ENCODE results near the gene PCED1A. TPM values are rescaled to one million over a fixed set of nuclear protein-coding genes. Genes with fewer than 3 reads are reported as not detected.

PCED1A gene
- total and polyA plus RNA-seq, 9 of the 15 experiments (the other 6 are each of a cell fraction or from before 2014, with no cell fraction given) = 1.5 to 11.5 (median 5.9) TPM

GRCh38 chr20:2804041-2804828 is 36.2 kb downstream of the PCED1A start:
- no peak for ATAC-seq
- H3K9me3 ChIP-seq (replicated peaks; ENCODE audit: control insufficient read depth, insufficient read depth, low read depth, low read length) = no peaks in the 10 kb centered on the region
- H3K27me3 ChIP-seq (ENCODE audit: control insufficient read depth in 2 of 2, insufficient read depth in 2 of 2, low read length in 2 of 2) = peaks cover 0 to 24% of the 10 kb centered on the region in 2 experiments; a peak in 2 of 5 replicates
- ChIA-PET CTCF (ENCODE audit: low intra/inter-chr PET ratio) (no interaction called here), POLR2A (interaction anchor here (1.0 to 1.3 kb wide), 2 partner anchors 10 to 14 kb away, joined by 3 to 6 read pairs; partner anchors contain the start of gene C20orf141)
- H4K20me1 ChIP-seq (replicated peaks; ENCODE audit: control insufficient read depth, insufficient read depth, low read length) = no peaks in the 10 kb centered on the region
- H3K9me1 ChIP-seq (ENCODE audit: control insufficient read depth, insufficient read depth, low read length) = no peaks in the 10 kb centered on the region
- no peak overlapping the region for H2AFZ ChIP-seq (ENCODE audit: low read depth, low read length)
- no peak overlapping the region for H3K4me3 ChIP-seq
- H3K9ac ChIP-seq (ENCODE audit: insufficient read depth in 1 of 2, low read depth in 2 of 2, low read length in 2 of 2) = no peak overlapping the region
- H3K36me3 ChIP-seq (ENCODE audit: control insufficient read depth, insufficient read depth, low read length) = no peaks in the 10 kb centered on the region
- H3K4me1 ChIP-seq (replicated peaks in 1 of 2; ENCODE audit: control insufficient read depth in 2 of 2, insufficient read depth in 2 of 2, low read length in 2 of 2) = peaks cover 4 to 37% of the 10 kb centered on the region in 2 experiments; a peak in 4 of 5 replicates
- H3K79me2 ChIP-seq (ENCODE audit: control insufficient read depth, insufficient read depth, low read length) = no peaks in the 10 kb centered on the region
- H3K4me2 ChIP-seq (ENCODE audit: insufficient read depth, low read length) = no peak overlapping the region
- no peak for FAIRE-seq
- no TSS peak for BruUV-seq (replicated peaks)
- no peak overlapping the region for H3K27ac ChIP-seq (ENCODE audit: extremely low read depth, low read depth, low read length)
- peak in 2 of 4 experiments; percentile 31 to 37 for DNase-seq (ENCODE audit: extremely low read depth in 1 of 4, low spot score in 3 of 4)
- in situ Hi-C loops (cut with MboI) (no loop called here), intact Hi-C loops (cut with micrococcal nuclease) (no loop called here)
- WGBS (ENCODE audit: insufficient coverage, low coverage, missing lambda C conversion rate) = 16% methylated on average over 14 of the region's 16 CpGs
- peak; percentile 70 for TF ChIP-seq GATA2 (CRISPR knock-in tag; IDR thresholded peaks at IDR 0.05)
- peak; percentile 87 for TF ChIP-seq ARID1B (IDR thresholded peaks at IDR 0.05)
- peak; percentile 77 for TF ChIP-seq NCOR1 (IDR thresholded peaks at IDR 0.05)
- TF ChIP-seq NFIC (IDR thresholded peaks at IDR 0.05) = peak; percentile 59
- no peak for TF ChIP-seq EZH2 (IDR thresholded peaks at IDR 0.05; ENCODE audit: borderline replicate concordance, low read depth, low read length)
- TF ChIP-seq CXXC5 (CRISPR knock-in tag; IDR thresholded peaks at IDR 0.05) = peak; percentile 37; the same call in 1 of the 2 replicates
- TF ChIP-seq NCOA2 (IDR thresholded peaks at IDR 0.05; ENCODE audit: partially characterized antibody in 2 of 2) = no peak
- TF ChIP-seq FOXM1 (IDR thresholded peaks at IDR 0.05; ENCODE audit: low read depth) = peak; percentile 58
- no peak for TF ChIP-seq FOXM1 (CRISPR knock-in tag; IDR thresholded peaks at IDR 0.05; ENCODE audit: low read depth)
- TF ChIP-seq PML (IDR thresholded peaks at IDR 0.05; ENCODE audit: low read length) = peak; percentile 75
- TF ChIP-seq DPF2 (IDR thresholded peaks at IDR 0.05) = 0 out of 2 replicates have a peak, but pooled peaks have one; percentile 58
- no peak for TF ChIP-seq POLR3G (IDR thresholded peaks at IDR 0.05; ENCODE audit: extremely low read depth, insufficient read length, insufficient replicate concordance)
- TF ChIP-seq MTA2 (IDR thresholded peaks at IDR 0.05; ENCODE audit: low read depth) = peak; percentile 70; the same call in 1 of the 2 replicates
- 0 out of 2 replicates have a peak, but pooled peaks have one; percentile 35 for TF ChIP-seq POLR2AphosphoS5 (IDR thresholded peaks at IDR 0.05; ENCODE audit: control insufficient read depth, insufficient read depth, low read depth, low read length)
- TF ChIP-seq ZBTB33 (CRISPR knock-in tag; IDR thresholded peaks at IDR 0.05) = no peak
- peak; percentile 41; the same call in 1 of the 2 replicates for TF ChIP-seq EP300 (IDR thresholded peaks at IDR 0.05; ENCODE audit: low read length)
- no peak for TF ChIP-seq ATF1 (CRISPR knock-in tag; IDR thresholded peaks at IDR 0.05)
- no peak for TF ChIP-seq ATF1 (tag; IDR thresholded peaks at IDR 0.05)
- TF ChIP-seq NFATC3 (IDR thresholded peaks at IDR 0.05) = no peak
- TF ChIP-seq POLR3A (IDR thresholded peaks at IDR 0.05; ENCODE audit: borderline replicate concordance, extremely low read depth, insufficient read depth, insufficient read length) = no peak
- 0 out of 2 replicates have a peak, but pooled peaks have one; percentile 37 for TF ChIP-seq SOX6 (IDR thresholded peaks at IDR 0.05)
- TF ChIP-seq ZBTB2 (IDR thresholded peaks at IDR 0.05) = no peak
